H9 (cell line): ENCODE data around the gene PPP5C. TPM values are rescaled to one million over a fixed set of nuclear protein-coding genes. Genes with fewer than 3 reads are reported as not detected.

ENCODE experiments used
- DNase-seq: peaks from one replicate; pipeline ENCODE4 v3.0.0-alpha.2; 2017
- H2AFZ ChIP-seq: one replicate; pipeline ENCODE4 v1.6.1; 2013; ENCODE audit warnings: mild to moderate bottlenecking, low read length, control low read depth, moderate library complexity
- H2AK5ac ChIP-seq: 2 replicates; pipeline ENCODE4 v1.6.1; 2013; ENCODE audit warnings: low read length, control low read depth, mixed read lengths; ENCODE audit not compliant: insufficient read length
- H2BK120ac ChIP-seq: one replicate; pipeline ENCODE4 v1.6.1; 2013; ENCODE audit warnings: low read depth, mild to moderate bottlenecking, low read length, control low read depth, inconsistent platforms; ENCODE audit not compliant: poor library complexity, severe bottlenecking
- H2BK12ac ChIP-seq: 2 replicates; pipeline ENCODE4 v1.6.1; 2013; ENCODE audit warnings: low read length, control low read depth, mixed read lengths, low read depth; ENCODE audit not compliant: insufficient read length
- H2BK15ac ChIP-seq: 2 replicates; pipeline ENCODE4 v1.6.1; 2013; ENCODE audit warnings: low read depth, low read length, control low read depth
- H2BK20ac ChIP-seq: one replicate; pipeline ENCODE4 v1.6.1; 2013; ENCODE audit warnings: low read depth, mild to moderate bottlenecking, low read length, control low read depth, inconsistent platforms; ENCODE audit not compliant: poor library complexity, severe bottlenecking
- H2BK5ac ChIP-seq: 2 replicates; pipeline ENCODE4 v1.6.1; 2013; ENCODE audit warnings: low read length, control low read depth, mixed read lengths; ENCODE audit not compliant: insufficient read length
- H3K14ac ChIP-seq: 2 replicates; pipeline ENCODE4 v1.6.1; 2013; ENCODE audit warnings: low read length, control low read depth; ENCODE audit not compliant: insufficient read depth
- H3K18ac ChIP-seq: 2 replicates; pipeline ENCODE4 v1.6.1; 2013; ENCODE audit warnings: low read depth, mild to moderate bottlenecking, mixed read lengths, low read length, control low read depth; ENCODE audit not compliant: insufficient read length
- H3K23ac ChIP-seq: 2 replicates; pipeline ENCODE4 v1.6.1; 2013; ENCODE audit warnings: low read length, control low read depth, mixed read lengths, low read depth; ENCODE audit not compliant: insufficient read length
- H3K23me2 ChIP-seq: 2 replicates; pipeline ENCODE4 v1.6.1; 2013; ENCODE audit warnings: low read depth, mild to moderate bottlenecking, mixed read lengths, low read length, control low read depth; ENCODE audit not compliant: insufficient read length, poor library complexity, severe bottlenecking
- H3K27ac ChIP-seq: 2 replicates; pipeline ENCODE4 v1.5.1; 2013; ENCODE audit warnings: low read length, control low read depth, mixed read lengths, low read depth; ENCODE audit not compliant: insufficient read length
- H3K27me3 ChIP-seq: 2 replicates; pipeline ENCODE4 v1.6.1; 2013; ENCODE audit warnings: low read length, control low read depth, inconsistent platforms; ENCODE audit not compliant: insufficient read depth
- H3K4ac ChIP-seq: 2 replicates; pipeline ENCODE4 v1.6.1; 2013; ENCODE audit warnings: low read depth, mild to moderate bottlenecking, control low read depth, inconsistent platforms, low read length, moderate library complexity
- H3K4me1 ChIP-seq: 2 replicates; pipeline ENCODE4 v1.6.1; 2013; ENCODE audit warnings: low read length, control low read depth, inconsistent platforms; ENCODE audit not compliant: insufficient read depth
- H3K4me2 ChIP-seq: 2 replicates; pipeline ENCODE4 v1.6.1; 2013; ENCODE audit warnings: low read length, control low read depth, mixed read lengths; ENCODE audit not compliant: insufficient read length, insufficient read depth
- H3K56ac ChIP-seq: 2 replicates; pipeline ENCODE4 v1.6.1; 2013; ENCODE audit warnings: low read depth, mild to moderate bottlenecking, mixed read lengths, low read length, control low read depth; ENCODE audit not compliant: insufficient read length
- H3K79me1 ChIP-seq: 2 replicates; pipeline ENCODE4 v1.6.1; 2013; ENCODE audit warnings: low read depth, mild to moderate bottlenecking, moderate library complexity, low read length, control low read depth, inconsistent platforms; ENCODE audit not compliant: insufficient read depth, poor library complexity, severe bottlenecking
- H3K79me2 ChIP-seq: 2 replicates; pipeline ENCODE4 v1.6.1; 2013; ENCODE audit warnings: low read length, control low read depth, inconsistent platforms; ENCODE audit not compliant: insufficient read depth
- H3K9ac ChIP-seq: 2 replicates; pipeline ENCODE4 v1.6.1; 2013; ENCODE audit warnings: low read length, control low read depth, mixed read lengths; ENCODE audit not compliant: insufficient read length; ENCODE audit errors: extremely low read depth
- H3K9me3 ChIP-seq: one replicate; pipeline ENCODE4 v1.6.1; 2013; ENCODE audit warnings: low read depth, low read length, inconsistent platforms; ENCODE audit not compliant: control insufficient read depth
- H3T11ph ChIP-seq: one replicate; pipeline ENCODE4 v1.6.1; 2013; ENCODE audit warnings: mild to moderate bottlenecking, low read length, control low read depth, inconsistent platforms
- H4K20me1 ChIP-seq: one replicate; pipeline ENCODE4 v1.6.1; 2013; ENCODE audit not compliant: control insufficient read depth, insufficient read length, insufficient read depth
- H4K5ac ChIP-seq: 2 replicates; pipeline ENCODE4 v1.6.1; 2013; ENCODE audit warnings: low read depth, mild to moderate bottlenecking, mixed read lengths, low read length, control low read depth; ENCODE audit not compliant: insufficient read length
- H4K8ac ChIP-seq: replicated peaks from 2 replicates; pipeline ENCODE4 v1.6.1; 2013; ENCODE audit warnings: low read length, control low read depth, mixed read lengths, low read depth; ENCODE audit not compliant: insufficient read length
- H4K91ac ChIP-seq: 2 replicates; pipeline ENCODE4 v1.6.1; 2013; ENCODE audit warnings: low read depth, mild to moderate bottlenecking, moderate library complexity, mixed read lengths, low read length, control low read depth; ENCODE audit not compliant: insufficient read length
- H3K27ac Mint-ChIP-seq, 3 experiments: 2 replicates in 2 of 3; 3 replicates in 1 of 3; pipeline ENCODE4 v1.8.0; 2020 to 2021; ENCODE audit warnings: mixed read lengths in 3 of 3, mild to moderate bottlenecking in 1 of 3, moderate library complexity in 1 of 3
- H3K27me3 Mint-ChIP-seq: 2 replicates; pipeline ENCODE4 v1.8.0; 2021; ENCODE audit warnings: low read depth, mild to moderate bottlenecking, moderate library complexity, mixed read lengths
- H3K36me3 Mint-ChIP-seq, 3 experiments: 2 replicates in 2 of 3; 3 replicates in 1 of 3; pipeline ENCODE4 v1.8.0; 2020 to 2021; ENCODE audit warnings: low read depth in 3 of 3, mixed read lengths in 3 of 3; ENCODE audit not compliant: insufficient read depth in 1 of 3
- H3K4me1 Mint-ChIP-seq, 2 experiments: 2 replicates each; pipeline ENCODE4 v1.8.0; 2020; ENCODE audit warnings: mixed read lengths in 2 of 2
- H3K4me3 Mint-ChIP-seq, 2 experiments: 2 replicates in 1 of 2; 3 replicates in 1 of 2; pipeline ENCODE4 v1.8.0; 2020 to 2021; ENCODE audit warnings: mild to moderate bottlenecking in 2 of 2, mixed read lengths in 2 of 2, moderate library complexity in 1 of 2
- H3K9me3 Mint-ChIP-seq, 2 experiments: 2 replicates in 1 of 2; 3 replicates in 1 of 2; pipeline ENCODE4 v1.8.0; 2020; ENCODE audit warnings: mild to moderate bottlenecking in 2 of 2, mixed read lengths in 2 of 2, moderate library complexity in 1 of 2
- WGBS: extraction: QIAGEN DNeasy Blood & Tissue Kit; methylation state at CpG from one replicate; pipeline ENCODE4 v1.1.7; 2013; ENCODE audit warnings: missing lambda C conversion rate, low lambda C conversion rate, mixed read lengths; ENCODE audit not compliant: insufficient read length; ENCODE audit errors: extremely low coverage; 5-methylcytosine and 5-hydroxymethylcytosine counted together
- total RNA-seq: library from RNA; stranded (reverse); gene quantifications from 2 replicates; pipeline ENCODE4 v1.2.1, GENCODE V29; 2021
- TF ChIP-seq, protein P1 (sequence below): fragments of 200-600 bp; sonication (generic); conservative IDR thresholded peaks from 3 replicates; pipeline ENCODE4 v1.8.0; 2021; ENCODE audit warnings: antibody characterized with exemption, mild to moderate bottlenecking

The PPP5C gene
- total RNA-seq, 1 experiment from 2014 or later, result 108 TPM

DNA sequence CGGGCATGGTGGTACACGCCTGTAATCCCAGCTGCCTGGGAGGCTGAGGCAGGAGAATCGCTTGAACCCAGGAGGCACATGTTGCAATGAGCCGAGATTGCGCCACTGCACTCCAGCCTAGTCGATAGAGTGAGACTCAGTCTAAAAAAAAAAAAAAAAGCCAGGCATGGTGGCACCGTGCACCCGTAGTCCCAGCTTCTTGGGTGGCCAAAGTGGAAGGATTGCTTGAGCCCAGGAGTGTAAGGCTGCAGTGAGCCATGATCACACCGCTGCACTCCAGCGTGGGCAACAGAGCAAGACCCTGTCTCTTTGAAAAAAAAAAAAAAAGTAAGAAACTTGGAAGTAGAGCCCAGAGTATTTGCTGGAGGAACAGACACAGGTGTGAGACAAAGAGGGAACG lies 38.7 kb downstream of the PPP5C start:
- no peaks in the 10 kb centered on the region for H3K4me1 ChIP-seq
- H3K27me3 ChIP-seq, result no peaks in the 10 kb centered on the region
- no peak overlapping the region for H2AFZ ChIP-seq
- H3K27ac ChIP-seq, result no peak overlapping the region
- H3K18ac ChIP-seq, result no peak overlapping the region
- no peaks in the 10 kb centered on the region for H3K9me3 ChIP-seq
- no peak overlapping the region for H3K4me3 Mint-ChIP-seq
- no peak overlapping the region for H4K8ac ChIP-seq
- H3K14ac ChIP-seq, result no peak overlapping the region
- no peak overlapping the region for H2BK5ac ChIP-seq
- DNase-seq, result peak; percentile 12
- H3K23ac ChIP-seq, result no peak overlapping the region
- no CpG with 5 or more reads among the region's 11 CpGs for WGBS
- H4K5ac ChIP-seq, result no peak overlapping the region
- H2BK12ac ChIP-seq, result no peak overlapping the region
- H3K4me1 Mint-ChIP-seq, result no peaks in the 10 kb centered on the region; a peak in 1 of 4 replicates
- H2AK5ac ChIP-seq, result no peak overlapping the region
- H3K9ac ChIP-seq, result no peak overlapping the region
- no peak overlapping the region for H3K56ac ChIP-seq
- no peaks in the 10 kb centered on the region for H4K20me1 ChIP-seq
- H3K79me1 ChIP-seq, result no peaks in the 10 kb centered on the region
- no peaks in the 10 kb centered on the region for H3K23me2 ChIP-seq
- H3K27ac Mint-ChIP-seq, result peak overlapping the region in 1 of 3 experiments; percentile 78; a peak in 3 of 7 replicates
- H3K9me3 Mint-ChIP-seq, result peaks cover 2 to 5% of the 10 kb centered on the region in 2 experiments; a peak in 2 of 5 replicates
- no peak overlapping the region for H3K4ac ChIP-seq
- H2BK20ac ChIP-seq, result no peak overlapping the region
- H3K27me3 Mint-ChIP-seq, result no peaks in the 10 kb centered on the region
- no peak overlapping the region for H2BK15ac ChIP-seq
- TF ChIP-seq, protein P1, sequence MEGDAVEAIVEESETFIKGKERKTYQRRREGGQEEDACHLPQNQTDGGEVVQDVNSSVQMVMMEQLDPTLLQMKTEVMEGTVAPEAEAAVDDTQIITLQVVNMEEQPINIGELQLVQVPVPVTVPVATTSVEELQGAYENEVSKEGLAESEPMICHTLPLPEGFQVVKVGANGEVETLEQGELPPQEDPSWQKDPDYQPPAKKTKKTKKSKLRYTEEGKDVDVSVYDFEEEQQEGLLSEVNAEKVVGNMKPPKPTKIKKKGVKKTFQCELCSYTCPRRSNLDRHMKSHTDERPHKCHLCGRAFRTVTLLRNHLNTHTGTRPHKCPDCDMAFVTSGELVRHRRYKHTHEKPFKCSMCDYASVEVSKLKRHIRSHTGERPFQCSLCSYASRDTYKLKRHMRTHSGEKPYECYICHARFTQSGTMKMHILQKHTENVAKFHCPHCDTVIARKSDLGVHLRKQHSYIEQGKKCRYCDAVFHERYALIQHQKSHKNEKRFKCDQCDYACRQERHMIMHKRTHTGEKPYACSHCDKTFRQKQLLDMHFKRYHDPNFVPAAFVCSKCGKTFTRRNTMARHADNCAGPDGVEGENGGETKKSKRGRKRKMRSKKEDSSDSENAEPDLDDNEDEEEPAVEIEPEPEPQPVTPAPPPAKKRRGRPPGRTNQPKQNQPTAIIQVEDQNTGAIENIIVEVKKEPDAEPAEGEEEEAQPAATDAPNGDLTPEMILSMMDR, result no peak
- H2BK120ac ChIP-seq, result no peak overlapping the region
- no peak overlapping the region for H3K4me2 ChIP-seq
- H3T11ph ChIP-seq, result no peak overlapping the region
- peaks cover 58 to 89% (median 82%) of the 10 kb centered on the region in 3 experiments for H3K36me3 Mint-ChIP-seq
- H4K91ac ChIP-seq, result no peak overlapping the region
- H3K79me2 ChIP-seq, result no peaks in the 10 kb centered on the region
